Non-pigmented ciliary epithelial cell (primary cell): Measurements from ENCODE around the gene LASP1.

Experiments
- DNase-seq: peaks from one replicate; pipeline ENCODE4 v3.0.0-alpha.2; 2010; ENCODE audit warnings: low read depth

Gene LASP1

DNA sequence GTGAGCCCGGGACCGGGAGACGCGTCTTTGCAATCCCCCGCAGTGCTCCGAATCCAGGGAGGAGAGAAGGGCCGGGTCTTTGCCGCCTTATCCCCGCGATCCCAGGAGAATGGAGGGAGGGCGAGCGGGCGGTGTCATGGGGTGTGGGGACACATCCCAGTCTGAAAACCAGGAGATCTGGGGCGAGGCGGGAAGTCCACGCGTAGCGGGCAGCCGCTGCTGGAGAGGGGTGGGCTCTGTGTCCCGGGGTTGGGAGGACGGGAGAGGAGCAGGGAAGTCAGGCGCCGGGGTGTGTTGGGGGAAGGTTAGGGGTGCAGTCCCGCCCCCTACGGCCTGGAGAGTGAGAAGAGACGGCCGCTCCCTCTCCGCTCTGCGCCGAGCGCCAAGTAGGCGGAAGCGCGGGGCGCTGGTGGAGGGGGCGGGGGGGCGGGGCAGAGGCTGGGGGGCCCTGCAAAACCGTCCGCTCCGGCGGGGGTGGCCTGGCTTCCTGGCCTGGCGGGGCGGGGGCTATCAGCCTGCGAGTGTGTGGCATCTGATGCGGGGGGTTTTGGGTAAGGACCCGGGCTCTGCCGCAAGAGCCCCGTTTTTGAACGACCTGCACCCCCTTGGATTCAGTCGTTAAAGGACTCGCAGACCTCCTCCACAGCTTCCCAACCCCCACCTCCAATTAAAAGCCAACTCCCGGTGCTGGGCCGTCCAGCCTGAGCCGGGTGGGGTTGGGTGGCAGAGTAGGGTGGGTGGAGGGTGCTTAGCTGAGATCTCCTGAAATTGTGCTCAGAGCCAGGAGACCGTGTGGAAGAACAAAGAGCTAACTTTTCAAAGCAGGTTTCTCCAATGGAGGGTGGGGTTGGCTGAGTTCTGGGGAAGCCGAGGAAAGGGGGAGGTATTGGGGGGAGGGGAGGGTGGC is 654 bp downstream of the LASP1 start:
- no peak for DNase-seq

- DNase-seq, result no peak
Observed at GRCh38 chr17:38871247-38872015, 1.6 kb downstream of the LASP1 start.

DNA sequence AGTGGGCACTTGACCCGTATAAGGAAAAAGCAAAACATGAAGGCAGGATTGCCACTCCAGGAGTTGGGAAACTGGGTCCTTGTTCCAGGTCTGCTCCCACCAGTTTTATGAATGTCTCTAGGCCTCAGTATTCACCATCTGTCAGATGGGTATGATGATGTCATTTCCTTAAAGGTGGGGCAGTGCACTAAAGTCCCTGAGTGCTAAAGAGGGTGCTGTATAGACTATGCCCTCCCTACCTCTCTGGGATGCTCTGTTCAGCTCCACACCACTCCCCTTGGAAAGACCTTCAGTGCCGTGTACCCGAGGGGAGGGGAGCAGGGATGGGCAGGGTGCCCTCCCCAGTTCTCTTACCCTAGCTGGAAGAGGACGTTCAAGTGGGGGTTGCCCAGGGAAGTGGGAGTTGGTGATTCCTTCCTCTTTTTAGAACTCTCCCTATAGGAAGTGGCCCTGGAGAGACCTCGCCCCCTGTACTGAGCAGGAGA is 2.2 kb downstream of the LASP1 start:
- no peak for DNase-seq

GRCh38 chr17:38872671-38873385 is 3.0 kb downstream of the LASP1 start:
- no peak for DNase-seq

DNA sequence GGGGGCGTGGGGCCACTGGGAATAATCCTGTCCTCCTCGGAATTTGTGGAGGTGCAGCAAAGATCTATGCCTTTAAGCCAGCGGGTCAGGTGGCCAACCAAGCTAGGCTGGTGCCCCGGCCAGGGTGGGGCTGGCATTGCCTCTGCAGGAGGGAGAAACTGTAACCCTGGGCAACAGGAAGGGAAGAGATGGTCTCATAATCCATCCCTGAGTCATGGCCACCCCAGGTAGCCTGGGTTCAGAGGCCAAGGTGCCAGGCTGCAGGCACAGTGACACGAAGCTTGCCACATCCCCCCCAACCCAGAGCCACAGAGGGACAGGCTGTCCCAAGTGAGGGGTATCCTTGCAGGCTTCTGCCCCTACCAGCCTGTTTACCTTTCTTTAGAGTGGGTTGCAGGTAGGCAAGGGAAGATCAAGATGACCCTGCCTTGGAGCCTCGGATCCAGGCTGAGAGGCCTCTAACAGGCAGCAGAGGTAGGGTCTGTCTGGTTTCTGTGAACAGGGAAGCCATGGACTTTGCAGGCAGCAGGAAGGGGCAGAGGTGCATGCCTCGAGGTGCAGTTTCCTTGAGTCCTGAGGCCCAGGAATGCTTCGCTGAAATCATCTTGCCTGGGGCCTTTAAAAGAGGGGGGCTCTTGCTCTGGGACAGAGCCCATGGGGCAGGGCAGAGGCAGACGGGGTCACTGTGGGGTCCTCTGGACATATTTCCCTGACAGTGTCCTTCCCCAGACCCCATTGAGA is 4.0 kb downstream of the LASP1 start:
- no peak for DNase-seq

DNA sequence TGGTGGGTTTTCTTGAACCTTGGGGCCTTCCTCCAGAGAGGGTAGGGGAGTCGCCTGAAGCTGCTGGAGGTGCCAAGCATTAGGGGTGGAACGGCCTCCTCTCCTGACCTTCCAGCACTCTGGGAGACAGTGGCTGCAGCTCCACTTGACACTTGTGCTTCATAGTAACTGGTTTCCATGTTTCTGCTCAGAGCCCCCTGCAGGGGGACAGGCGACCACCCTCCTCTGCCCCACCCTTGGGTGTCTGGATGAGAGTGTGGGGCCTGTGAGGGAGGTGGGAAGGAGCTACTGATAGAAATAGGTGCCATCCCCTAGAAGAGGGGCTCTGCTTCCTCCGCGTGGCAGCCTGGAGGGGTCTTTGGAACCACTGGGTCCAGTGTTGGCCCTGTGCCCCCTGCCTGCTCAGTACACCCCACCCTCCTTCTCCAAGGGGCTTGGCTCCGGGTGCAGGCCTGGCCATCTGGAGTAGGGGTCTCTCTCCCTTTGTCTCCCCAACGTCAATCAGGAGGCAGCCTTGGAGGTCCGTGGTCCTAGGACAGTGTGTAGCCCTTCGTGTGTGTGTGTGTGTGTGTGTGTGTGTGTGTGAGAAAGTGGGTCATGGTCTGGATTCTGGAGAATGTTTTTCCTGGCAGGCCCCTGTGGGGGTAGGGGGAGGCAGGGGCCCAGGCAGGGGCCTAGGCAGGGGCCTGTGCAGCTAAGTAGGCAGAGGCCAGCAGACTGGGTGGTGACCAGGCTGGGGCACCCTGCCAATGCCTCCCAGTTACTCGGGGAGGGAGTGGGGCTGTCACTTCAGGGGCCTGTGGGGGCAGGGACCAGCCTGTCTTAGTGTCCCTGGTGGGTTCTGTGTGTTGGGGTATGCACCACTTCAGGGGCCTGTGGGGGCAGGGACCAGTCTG is 4.9 kb downstream of the LASP1 start:
- DNase-seq, result no peak

DNA sequence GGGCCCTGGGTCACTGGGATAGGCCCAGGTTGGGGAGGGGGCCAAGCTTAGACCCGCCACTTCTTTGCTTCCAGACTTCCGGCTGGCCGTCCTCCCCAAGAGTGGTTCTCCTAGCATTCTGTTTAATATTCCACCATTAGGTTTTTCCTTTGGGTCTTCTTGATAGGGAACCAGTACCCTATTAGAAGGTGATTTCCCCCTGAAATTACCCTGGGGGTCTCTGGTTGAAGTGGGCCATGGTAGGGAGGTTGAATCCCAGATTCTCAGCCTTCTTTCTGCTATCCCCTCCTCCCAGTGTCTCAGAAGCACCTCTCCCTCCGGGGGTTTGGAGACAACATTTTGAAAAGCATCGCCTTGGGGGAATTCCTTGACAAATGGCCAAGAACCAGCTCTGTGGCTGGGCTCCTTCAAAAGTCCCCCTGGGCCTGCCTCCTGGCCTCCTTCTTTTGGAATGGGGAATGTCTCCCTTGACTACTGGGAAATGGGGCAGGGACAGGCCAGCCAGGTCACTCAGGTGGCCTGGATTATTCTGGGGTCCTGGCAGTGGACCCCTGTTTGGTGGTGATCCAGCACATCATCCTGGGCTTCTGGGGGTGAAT is 5.7 kb downstream of the LASP1 start:
- no peak for DNase-seq

GRCh38 chr17:38877130-38877851 is 7.4 kb downstream of the LASP1 start:
- DNase-seq, result no peak

DNA sequence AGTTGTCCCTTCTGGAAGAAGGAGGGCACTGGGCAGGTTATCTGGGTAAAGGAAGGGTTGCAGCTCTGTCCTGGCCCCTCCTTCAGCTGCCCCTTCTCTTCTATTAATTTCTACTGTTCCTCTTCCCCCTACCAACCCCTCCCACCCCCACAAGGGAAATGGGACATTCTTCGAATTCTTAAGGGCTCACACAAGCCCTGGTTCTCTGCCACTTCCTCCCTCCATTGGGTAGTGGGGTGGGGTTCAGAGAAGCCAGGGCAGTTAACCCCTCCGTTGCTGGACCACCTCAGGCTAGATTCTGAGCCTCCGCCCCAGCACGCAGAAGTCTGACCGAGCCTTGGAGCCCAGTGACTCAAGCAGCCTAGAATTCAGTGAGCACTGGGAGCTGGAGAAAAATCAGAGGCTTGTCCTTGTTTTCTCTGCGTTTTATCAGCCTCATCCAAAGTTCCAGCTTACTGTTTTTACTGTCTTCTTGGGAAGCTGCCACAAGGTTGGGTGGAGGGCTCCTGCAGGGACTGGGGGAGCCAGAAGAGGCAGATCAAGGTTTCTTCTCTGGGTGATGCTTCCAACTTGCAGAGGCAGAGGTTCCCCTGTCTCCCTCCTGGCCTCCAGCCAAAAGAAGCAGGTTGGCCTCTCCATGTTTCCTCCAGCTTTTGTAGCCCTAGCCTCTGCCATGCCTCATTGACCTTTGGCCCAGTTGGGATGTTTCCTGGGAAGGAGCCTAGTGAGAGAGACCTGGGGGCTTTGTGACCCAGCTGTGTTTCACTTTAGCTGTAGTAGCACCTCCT is 10.2 kb downstream of the LASP1 start:
- DNase-seq, result no peak

GRCh38 chr17:38881600-38882191 is 11.8 kb downstream of the LASP1 start:
- no peak for DNase-seq

- DNase-seq, result no peak
Observed at GRCh38 chr17:38882870-38883269, 13.0 kb downstream of the LASP1 start.

DNA sequence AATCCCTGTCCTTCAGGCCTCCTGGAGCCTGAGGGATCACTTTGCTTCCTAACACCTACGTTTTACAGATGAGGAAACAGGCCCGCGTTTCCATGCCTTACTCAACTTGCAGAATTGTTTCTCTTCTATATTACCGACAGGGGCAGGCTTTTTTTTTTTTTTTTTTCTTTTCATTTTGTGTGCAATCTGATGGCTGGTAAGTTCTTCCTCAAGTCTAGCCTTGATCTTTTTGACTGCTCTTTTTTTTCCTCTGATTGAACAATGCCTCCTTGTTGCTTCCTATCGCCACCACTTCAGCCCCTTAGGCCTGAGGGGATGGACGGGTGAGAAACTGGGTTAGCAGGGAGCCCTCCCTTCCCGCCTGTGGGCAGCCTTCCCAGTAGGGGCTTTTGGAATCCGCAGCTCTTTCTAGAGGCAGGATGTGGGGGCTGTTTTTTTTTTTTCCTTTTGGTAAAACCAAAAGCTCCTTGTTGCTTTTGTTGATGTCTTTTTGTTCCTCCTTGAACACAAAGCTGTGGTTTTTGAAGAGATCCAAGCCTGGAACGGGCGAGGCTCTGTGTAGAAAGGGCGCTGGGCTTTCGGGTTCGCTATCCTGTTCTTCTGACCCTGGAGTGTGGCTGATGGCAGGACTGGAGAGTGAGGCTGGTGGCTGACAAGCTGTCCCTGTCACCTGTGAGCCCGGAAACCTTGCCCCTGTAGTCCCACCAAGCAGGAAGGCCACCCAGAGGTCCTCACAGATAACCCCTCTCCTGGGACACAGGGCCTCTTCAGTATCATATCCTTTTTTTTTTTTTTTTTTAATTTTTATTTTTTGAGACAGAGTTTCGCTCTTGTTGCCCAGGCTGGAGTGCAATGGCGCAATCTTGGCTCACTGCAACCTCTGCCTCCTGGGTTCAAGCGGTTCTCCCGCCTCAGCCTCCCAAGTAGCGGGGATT is 14.0 kb downstream of the LASP1 start:
- no peak for DNase-seq

DNA sequence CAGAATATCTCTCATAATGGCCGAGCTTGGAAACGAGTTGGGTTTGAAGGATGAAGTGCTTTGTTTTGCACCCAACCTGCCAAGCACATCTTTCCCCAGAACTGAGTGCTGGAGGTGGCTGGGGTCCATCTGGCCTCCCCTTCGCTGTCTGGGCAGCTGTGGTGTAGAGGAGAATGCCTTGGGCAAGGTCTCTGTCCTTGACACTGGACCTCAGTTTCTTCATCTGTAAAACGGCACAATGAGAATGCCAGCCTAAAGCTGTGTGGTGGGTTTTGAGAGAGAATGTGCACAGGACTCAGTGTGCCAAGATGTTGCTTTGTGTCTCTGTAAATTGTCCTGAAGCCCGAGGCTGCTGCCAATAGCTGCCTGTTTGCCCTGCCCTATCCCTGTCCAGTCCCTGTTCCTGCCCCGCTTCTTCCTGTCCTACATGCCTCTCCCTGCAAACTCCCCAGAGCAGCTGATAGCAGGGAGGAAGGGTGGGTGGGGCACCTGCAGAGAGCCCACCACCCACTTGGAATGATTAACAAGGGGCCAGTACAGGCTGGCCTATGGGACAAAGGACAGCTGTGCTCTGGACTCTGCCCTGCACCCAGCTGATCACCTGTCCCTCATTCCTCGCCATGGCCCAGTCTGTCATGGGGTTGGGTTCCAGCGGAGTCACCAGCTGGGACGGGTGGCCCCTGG is 15.3 kb downstream of the LASP1 start:
- DNase-seq, result no peak

GRCh38 chr17:38885728-38886642 is 16.1 kb downstream of the LASP1 start:
- DNase-seq, result no peak

DNA sequence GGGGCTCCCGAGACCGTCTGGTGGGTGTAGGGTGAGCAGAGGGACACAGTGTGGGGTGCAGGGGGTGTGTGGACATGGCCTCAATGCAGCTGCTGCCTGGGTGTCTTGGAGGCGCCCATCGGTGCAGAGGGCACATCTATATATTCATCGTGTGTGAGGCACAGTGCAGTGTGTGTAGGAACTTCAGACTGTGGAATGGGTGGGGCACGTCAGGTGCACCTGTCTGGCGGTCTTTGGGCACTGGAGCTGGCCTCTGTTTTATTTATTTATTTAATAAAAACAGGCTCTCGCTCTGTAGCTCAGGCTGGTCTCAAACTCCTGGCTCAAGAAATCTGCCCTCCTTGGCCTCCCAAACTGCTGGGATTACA is 16.8 kb downstream of the LASP1 start:
- DNase-seq, result no peak

- DNase-seq, result no peak
Observed at GRCh38 chr17:38888842-38889241, 19.0 kb downstream of the LASP1 start.
